MV-4-11 (cell line): ENCODE results near the gene MC1R.
"Not testable (repeated sequence)": the region's sequence is repeated elsewhere in the genome, so short reads cannot be mapped to it uniquely, and the experiment has no call there.

ENCODE experiments used
- DNase-seq: peaks from one replicate; lab custom pipeline; 2025; lab: John Stamatoyannopoulos, UW

MC1R gene

GRCh38 chr16:89918453-89919347 is at the start of gene MC1R:
TSS of gene MC1R (plus strand) at chr16:89918862. CDS start at chr16:89919259, 397 bp downstream.
- no peak for DNase-seq

- DNase-seq = no peak
Observed at GRCh38 chr16:89869911-89870310, 48.8 kb upstream of the MC1R start.

- no peak for DNase-seq
Observed at GRCh38 chr16:89870440-89870839, 48.2 kb upstream of the MC1R start.

- DNase-seq = no peak
Observed at GRCh38 chr16:89871895-89872294, 46.8 kb upstream of the MC1R start.

- DNase-seq = peak; percentile 70
Observed at GRCh38 chr16:89873109-89873971, 45.3 kb upstream of the MC1R start, which contains the start of gene TCF25. TSS of gene TCF25 (plus strand) at chr16:89873592. CDS start at chr16:89873668, 76 bp downstream.

- peak; percentile 95 for DNase-seq
Observed at GRCh38 chr16:89873972-89874689, 44.5 kb upstream of the MC1R start.

- DNase-seq = not testable (repeated sequence)
Observed at GRCh38 chr16:89879123-89879522, 39.5 kb upstream of the MC1R start.

GRCh38 chr16:89880477-89881367 is 37.9 kb upstream of the MC1R start:
- DNase-seq = no peak

- no peak for DNase-seq
Observed at GRCh38 chr16:89881368-89881730, 37.3 kb upstream of the MC1R start.

- DNase-seq = no peak
Observed at GRCh38 chr16:89883346-89884040, 35.2 kb upstream of the MC1R start.

- no peak for DNase-seq
Observed at GRCh38 chr16:89884041-89884421, 34.6 kb upstream of the MC1R start.

GRCh38 chr16:89887243-89887642 is 31.4 kb upstream of the MC1R start:
- DNase-seq = no peak

GRCh38 chr16:89890200-89890599 is 28.5 kb upstream of the MC1R start:
- DNase-seq = no peak

- DNase-seq = no peak
Observed at GRCh38 chr16:89890886-89891657, 27.6 kb upstream of the MC1R start.

GRCh38 chr16:89892055-89892630 is 26.5 kb upstream of the MC1R start:
- no peak for DNase-seq

- no peak for DNase-seq
Observed at GRCh38 chr16:89892635-89893034, 26.0 kb upstream of the MC1R start.

GRCh38 chr16:89893642-89894548 is 24.8 kb upstream of the MC1R start:
- no peak for DNase-seq
